Erythroblast (primary cell): Measurements from ENCODE around the gene FTO.

Experiments used
- DNase-seq, 2 experiments: peaks; one replicate each; lab custom pipeline; 2025; lab: John Stamatoyannopoulos, UW
- GATA1 ChIP-seq: IDR thresholded peaks from 2 replicates; pipeline ENCODE4 v1.6.1; 2011; ENCODE audit warnings: low read depth, mild to moderate bottlenecking, control low read depth, low read length, moderate library complexity
- POLR2A ChIP-seq: IDR thresholded peaks from 2 replicates; pipeline ENCODE4 v1.6.1; 2011; ENCODE audit warnings: mild to moderate bottlenecking, low read length

FTO gene

GRCh38 chr16:54135361-54136275 is 431.7 kb downstream of the FTO start:
- no peak for DNase-seq

DNA sequence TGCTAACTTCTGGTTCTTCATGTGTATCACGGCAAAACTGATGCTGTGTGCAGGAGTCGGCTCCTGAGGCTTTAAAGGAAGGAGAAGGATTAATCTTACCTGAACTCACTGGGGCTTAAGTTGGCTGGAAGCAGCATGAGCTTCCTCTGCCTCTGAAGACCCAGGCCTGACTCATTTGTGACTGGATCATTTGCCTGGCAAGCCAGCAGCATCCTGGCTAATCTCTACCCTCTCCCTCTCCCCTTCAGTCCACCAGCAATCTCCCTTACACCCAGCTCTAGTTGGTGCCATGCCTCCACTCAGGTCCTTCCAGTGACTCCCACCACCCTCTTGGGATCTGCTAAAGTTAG is 432.3 kb downstream of the FTO start:
- DNase-seq, result no peak

More at GRCh38 chr16:54135361-54136275, 431.7 kb downstream of the FTO start:
- TF ChIP-seq GATA1, result no peak
- TF ChIP-seq POLR2A, result no peak

DNA sequence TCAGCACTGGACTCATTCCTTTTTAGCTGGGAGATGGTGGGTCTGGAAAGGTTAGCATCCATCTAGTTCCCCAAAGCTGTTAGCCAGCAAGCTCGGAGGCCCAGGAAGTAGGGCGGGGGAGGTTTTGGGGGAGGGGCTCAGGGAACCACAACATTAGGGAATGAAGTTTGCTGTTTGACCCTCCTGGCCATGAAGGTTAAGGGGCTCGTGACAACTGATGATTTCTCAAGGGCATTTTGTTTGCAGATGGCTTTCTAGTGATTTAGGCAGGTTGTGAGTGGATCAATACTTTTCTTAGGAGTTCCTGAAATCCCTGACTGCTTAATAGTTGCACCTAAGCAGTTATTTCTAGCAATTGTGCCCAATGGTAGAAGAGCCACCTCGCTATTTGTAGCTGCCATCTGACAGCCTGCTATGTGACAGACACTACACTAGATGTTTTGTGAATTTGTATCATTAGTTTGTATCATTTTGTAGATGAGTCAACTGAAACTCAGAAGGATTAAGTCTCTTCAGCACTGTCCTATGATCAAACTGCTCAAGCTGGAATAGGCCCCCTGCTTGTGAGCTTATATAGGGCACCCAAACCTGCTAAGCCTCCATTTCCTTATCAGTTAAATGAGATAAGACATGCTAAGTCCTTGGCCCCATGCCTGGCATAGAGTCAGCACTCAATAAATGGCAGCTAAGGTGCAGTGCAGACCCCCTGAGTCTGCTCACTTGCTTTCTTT is 436.3 kb downstream of the FTO start:
- peak; percentile 6 to 43 for DNase-seq
- TF ChIP-seq GATA1, result no peak
- no peak for TF ChIP-seq POLR2A

More for the DNA sequence above, 432.3 kb downstream of the FTO start:
- TF ChIP-seq POLR2A, result no peak
- TF ChIP-seq GATA1, result no peak

GRCh38 chr16:54140788-54141136 is 436.8 kb downstream of the FTO start:
- no peak for DNase-seq
- no peak for TF ChIP-seq GATA1

DNA sequence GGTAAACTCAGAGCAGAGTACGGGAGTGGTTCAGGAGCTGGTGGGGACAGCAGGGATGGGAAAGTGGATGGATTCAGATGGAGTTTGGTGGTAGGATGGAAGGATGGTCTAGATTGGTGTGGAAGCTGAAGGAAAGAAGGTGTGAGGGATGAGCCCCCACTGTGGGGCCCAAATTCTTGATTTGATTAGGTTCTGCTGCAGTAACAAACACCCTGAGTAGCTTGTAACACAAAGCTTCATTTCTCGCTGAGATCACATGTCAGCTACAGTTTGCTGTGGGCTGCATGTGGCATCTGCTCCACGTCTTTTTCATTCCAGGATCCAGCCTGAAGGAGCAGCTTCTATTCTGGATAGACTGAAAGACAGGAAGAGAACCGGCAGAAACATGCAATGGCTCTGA is 438.8 kb downstream of the FTO start:
- TF ChIP-seq POLR2A (no peak), GATA1 (no peak)
- DNase-seq, result no peak

GRCh38 chr16:54143410-54143809 is 439.5 kb downstream of the FTO start:
- no peak for DNase-seq
- TF ChIP-seq GATA1, result no peak
- no peak for TF ChIP-seq POLR2A

DNA sequence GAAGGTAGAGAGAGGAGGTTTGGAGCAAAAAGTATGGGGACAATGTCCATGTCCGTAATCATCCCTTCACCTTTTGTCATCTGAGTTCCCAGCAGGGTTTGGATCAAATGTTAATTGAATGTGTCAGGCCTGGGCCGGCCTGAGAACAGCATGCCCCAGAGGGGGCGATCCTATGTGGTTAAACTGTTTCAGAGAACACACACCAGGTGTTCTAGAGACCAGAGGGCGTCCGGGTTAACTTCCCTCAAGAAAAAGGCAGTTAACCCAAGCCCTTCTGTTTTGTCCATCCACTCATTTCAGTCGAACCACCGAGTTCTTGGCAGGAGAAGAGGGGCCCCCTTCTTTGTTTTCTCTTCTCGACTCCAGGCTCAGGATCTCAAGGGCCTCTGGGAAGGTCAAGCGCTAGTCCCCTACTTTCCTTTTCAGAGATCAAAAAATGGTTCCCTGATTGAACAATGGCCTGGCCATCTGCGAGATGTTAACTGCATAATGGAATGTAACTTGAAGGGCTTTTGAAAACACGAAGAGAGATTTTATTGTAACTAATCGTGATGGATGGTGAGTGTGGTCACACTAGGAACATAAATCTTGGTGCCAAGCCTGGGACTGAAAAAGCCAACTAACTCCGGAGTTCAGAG is 440.1 kb downstream of the FTO start:
- TF ChIP-seq GATA1 (no peak), POLR2A (no peak)

DNA sequence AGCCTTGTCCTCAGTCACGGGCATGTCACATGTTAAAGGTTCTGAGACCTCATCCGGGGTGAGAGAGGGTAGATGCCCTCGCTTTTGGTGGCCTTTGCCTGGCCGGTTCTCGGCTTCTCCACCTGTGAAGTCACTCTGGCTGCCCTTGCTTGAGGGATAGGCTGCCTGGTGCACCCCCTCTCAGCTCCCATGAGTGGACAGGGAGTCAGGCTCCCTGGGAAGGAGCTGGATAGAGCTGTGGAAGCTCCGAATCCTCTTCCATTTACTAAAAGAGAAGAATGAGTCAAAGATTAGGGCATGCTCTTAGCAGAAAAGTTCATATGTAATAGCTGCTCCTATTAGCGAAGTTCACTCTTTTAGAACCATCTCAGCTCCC is 440.6 kb downstream of the FTO start:
- TF ChIP-seq GATA1, result no peak
- TF ChIP-seq POLR2A, result no peak
- DNase-seq, result no peak

More for the DNA sequence above, 440.1 kb downstream of the FTO start:
- no peak for DNase-seq

DNA sequence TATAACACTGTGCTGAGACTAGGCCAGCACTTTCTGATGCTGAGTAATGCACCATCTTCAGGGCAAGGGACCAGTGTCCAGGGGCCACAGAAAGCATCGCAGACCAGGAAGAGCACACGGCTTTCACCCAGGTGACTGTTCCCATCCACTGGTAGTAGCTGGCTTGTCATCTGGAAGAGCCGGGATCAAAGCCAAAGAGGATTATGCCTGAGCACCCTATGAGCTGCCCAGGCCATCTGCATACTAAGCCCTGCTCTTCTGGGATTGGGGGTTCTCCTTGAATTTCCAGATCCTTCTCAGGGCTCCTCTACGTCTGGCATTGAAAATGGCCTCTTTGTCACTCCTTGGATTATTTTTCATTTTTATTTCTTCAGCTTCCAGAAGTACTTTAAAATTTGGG is 441.9 kb downstream of the FTO start:
- TF ChIP-seq POLR2A (no peak), GATA1 (no peak)
- DNase-seq, result no peak

- TF ChIP-seq GATA1 (no peak), POLR2A (no peak)
- DNase-seq, result no peak
Measured at GRCh38 chr16:54148974-54149373, 445.0 kb downstream of the FTO start.

DNA sequence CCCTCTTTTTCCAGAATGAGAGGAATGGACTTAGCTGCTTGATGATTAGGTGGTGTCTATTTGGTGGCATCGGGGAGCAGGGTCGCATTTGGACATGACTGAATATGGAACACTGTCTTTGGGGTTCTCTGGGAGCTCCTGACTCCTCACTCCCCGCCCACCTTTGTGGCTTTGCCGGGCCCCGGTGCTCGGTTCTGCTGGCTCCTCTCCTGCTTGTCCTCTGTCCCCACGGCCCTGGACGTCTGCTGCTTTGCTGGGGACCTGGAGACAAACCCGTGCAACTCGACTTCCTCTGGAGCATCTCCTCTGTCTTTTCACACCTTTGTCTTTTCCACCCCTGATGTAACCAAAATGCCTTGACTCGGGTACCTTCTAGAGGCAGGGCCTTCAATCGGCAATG is 446.9 kb downstream of the FTO start:
- TF ChIP-seq GATA1 (no peak), POLR2A (no peak)
- no peak for DNase-seq

GRCh38 chr16:54152362-54153239 is 448.6 kb downstream of the FTO start:
- no peak for DNase-seq
- TF ChIP-seq GATA1 (no peak), POLR2A (no peak)
